ENCODE results near the gene FAM149A.

- TF ChIP-seq, protein P1, sequence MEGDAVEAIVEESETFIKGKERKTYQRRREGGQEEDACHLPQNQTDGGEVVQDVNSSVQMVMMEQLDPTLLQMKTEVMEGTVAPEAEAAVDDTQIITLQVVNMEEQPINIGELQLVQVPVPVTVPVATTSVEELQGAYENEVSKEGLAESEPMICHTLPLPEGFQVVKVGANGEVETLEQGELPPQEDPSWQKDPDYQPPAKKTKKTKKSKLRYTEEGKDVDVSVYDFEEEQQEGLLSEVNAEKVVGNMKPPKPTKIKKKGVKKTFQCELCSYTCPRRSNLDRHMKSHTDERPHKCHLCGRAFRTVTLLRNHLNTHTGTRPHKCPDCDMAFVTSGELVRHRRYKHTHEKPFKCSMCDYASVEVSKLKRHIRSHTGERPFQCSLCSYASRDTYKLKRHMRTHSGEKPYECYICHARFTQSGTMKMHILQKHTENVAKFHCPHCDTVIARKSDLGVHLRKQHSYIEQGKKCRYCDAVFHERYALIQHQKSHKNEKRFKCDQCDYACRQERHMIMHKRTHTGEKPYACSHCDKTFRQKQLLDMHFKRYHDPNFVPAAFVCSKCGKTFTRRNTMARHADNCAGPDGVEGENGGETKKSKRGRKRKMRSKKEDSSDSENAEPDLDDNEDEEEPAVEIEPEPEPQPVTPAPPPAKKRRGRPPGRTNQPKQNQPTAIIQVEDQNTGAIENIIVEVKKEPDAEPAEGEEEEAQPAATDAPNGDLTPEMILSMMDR (IDR thresholded peaks at IDR 0.05; ENCODE audit: low read depth, low read length, missing input control) = no peak
- TF ChIP-seq HNF4A (conservative IDR thresholded peaks at IDR 0.05) (peak in 1 of 2 donors; percentile 12), RXRA (IDR thresholded peaks at IDR 0.05) (no peak), TAF1 (conservative IDR thresholded peaks at IDR 0.05) (no peak), YY1 (IDR thresholded peaks at IDR 0.05) (peak; percentile 50), GABPA (IDR thresholded peaks at IDR 0.05 in 1 of 2, conservative IDR thresholded peaks at IDR 0.05 in 1 of 2) (no peak), ATF3 (IDR thresholded peaks at IDR 0.05) (no peak), JUND (IDR thresholded peaks at IDR 0.05) (no peak)
- TF ChIP-seq, protein P2, sequence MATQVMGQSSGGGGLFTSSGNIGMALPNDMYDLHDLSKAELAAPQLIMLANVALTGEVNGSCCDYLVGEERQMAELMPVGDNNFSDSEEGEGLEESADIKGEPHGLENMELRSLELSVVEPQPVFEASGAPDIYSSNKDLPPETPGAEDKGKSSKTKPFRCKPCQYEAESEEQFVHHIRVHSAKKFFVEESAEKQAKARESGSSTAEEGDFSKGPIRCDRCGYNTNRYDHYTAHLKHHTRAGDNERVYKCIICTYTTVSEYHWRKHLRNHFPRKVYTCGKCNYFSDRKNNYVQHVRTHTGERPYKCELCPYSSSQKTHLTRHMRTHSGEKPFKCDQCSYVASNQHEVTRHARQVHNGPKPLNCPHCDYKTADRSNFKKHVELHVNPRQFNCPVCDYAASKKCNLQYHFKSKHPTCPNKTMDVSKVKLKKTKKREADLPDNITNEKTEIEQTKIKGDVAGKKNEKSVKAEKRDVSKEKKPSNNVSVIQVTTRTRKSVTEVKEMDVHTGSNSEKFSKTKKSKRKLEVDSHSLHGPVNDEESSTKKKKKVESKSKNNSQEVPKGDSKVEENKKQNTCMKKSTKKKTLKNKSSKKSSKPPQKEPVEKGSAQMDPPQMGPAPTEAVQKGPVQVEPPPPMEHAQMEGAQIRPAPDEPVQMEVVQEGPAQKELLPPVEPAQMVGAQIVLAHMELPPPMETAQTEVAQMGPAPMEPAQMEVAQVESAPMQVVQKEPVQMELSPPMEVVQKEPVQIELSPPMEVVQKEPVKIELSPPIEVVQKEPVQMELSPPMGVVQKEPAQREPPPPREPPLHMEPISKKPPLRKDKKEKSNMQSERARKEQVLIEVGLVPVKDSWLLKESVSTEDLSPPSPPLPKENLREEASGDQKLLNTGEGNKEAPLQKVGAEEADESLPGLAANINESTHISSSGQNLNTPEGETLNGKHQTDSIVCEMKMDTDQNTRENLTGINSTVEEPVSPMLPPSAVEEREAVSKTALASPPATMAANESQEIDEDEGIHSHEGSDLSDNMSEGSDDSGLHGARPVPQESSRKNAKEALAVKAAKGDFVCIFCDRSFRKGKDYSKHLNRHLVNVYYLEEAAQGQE (IDR thresholded peaks at IDR 0.05) = no peak
- TF ChIP-seq, protein P3, sequence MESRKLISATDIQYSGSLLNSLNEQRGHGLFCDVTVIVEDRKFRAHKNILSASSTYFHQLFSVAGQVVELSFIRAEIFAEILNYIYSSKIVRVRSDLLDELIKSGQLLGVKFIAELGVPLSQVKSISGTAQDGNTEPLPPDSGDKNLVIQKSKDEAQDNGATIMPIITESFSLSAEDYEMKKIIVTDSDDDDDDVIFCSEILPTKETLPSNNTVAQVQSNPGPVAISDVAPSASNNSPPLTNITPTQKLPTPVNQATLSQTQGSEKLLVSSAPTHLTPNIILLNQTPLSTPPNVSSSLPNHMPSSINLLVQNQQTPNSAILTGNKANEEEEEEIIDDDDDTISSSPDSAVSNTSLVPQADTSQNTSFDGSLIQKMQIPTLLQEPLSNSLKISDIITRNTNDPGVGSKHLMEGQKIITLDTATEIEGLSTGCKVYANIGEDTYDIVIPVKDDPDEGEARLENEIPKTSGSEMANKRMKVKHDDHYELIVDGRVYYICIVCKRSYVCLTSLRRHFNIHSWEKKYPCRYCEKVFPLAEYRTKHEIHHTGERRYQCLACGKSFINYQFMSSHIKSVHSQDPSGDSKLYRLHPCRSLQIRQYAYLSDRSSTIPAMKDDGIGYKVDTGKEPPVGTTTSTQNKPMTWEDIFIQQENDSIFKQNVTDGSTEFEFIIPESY (IDR thresholded peaks at IDR 0.05) = no peak
Measured at GRCh38 chr4:186068581-186069348, 35.7 kb upstream of the FAM149A start, which contains the start of gene TLR3.

All from liver (tissue), 3 donors.